CD4-positive, alpha-beta T cell (primary cell): ENCODE results near the gene USF2. TPM values are rescaled to one million over a fixed set of nuclear protein-coding genes. Genes with fewer than 3 reads are reported as not detected.

ENCODE experiments used
- ATAC-seq: fragments of 200-7000 bp; cut with Tn5 transposase; one replicate; pipeline ENCODE4 v1.10.0; 2022; ENCODE audit warnings: mild to moderate bottlenecking; ENCODE audit not compliant: poor library complexity
- CTCF ChIA-PET: fragments of 350-600 bp; sonication (Branson Sonifier 250); formaldehyde crosslinking; loops from one replicate; lab custom pipeline; 2021; ENCODE audit warnings: antibody characterized with exemption, inconsistent platforms; lab: Charles Lee
- POLR2A ChIA-PET: fragments of 350-600 bp; sonication (Branson Sonifier 250); formaldehyde crosslinking; loops from one replicate; lab custom pipeline; 2021; ENCODE audit warnings: antibody characterized with exemption, inconsistent platforms; lab: Charles Lee
- DNase-seq, 14 experiments: peaks; one replicate each; pipeline ENCODE4 v3.0.0-alpha.2; 2013 to 2020; ENCODE audit warnings: mixed read lengths in 2 of 14
- H3K27ac ChIP-seq, 2 donors: one replicate each; pipeline versions ENCODE4 v1.5.1 to v1.7.0; 2013; ENCODE audit warnings: low read length in 2 of 2, low read depth in 1 of 2, mild to moderate bottlenecking in 1 of 2
- H3K27me3 ChIP-seq, 2 experiments: 1 replicate in 1 of 2; 2 replicates in 1 of 2; pipeline versions ENCODE4 v1.6.1 to v1.7.0; 2013; ENCODE audit warnings: low read length in 2 of 2, control low read depth in 1 of 2, mild to moderate bottlenecking in 1 of 2, moderate library complexity in 1 of 2; ENCODE audit not compliant: insufficient read depth in 2 of 2, control insufficient read depth in 1 of 2
- H3K36me3 ChIP-seq: one replicate; pipeline ENCODE4 v1.6.1; 2013; ENCODE audit warnings: low read length, control low read depth; ENCODE audit not compliant: insufficient read depth
- H3K4me1 ChIP-seq: one replicate; pipeline ENCODE4 v1.6.1; 2013; ENCODE audit warnings: low read length, control low read depth; ENCODE audit not compliant: insufficient read depth
- H3K4me3 ChIP-seq: one replicate; pipeline ENCODE4 v1.5.1; 2013; ENCODE audit warnings: mild to moderate bottlenecking, low read length, moderate library complexity
- H3K9me3 ChIP-seq, 2 experiments: 1 replicate in 1 of 2; 2 replicates in 1 of 2; pipeline versions ENCODE4 v1.6.1 to v1.7.0; 2013; ENCODE audit warnings: low read length in 2 of 2, mild to moderate bottlenecking in 2 of 2, control low read depth in 1 of 2, moderate library complexity in 1 of 2; ENCODE audit not compliant: control insufficient read depth in 1 of 2, insufficient read depth in 1 of 2
- H3K27ac Mint-ChIP-seq: one replicate; pipeline ENCODE4 v1.8.0; 2020; ENCODE audit warnings: mixed read lengths
- H3K27me3 Mint-ChIP-seq: one replicate; pipeline ENCODE4 v1.8.0; 2021; ENCODE audit warnings: mixed read lengths
- H3K36me3 Mint-ChIP-seq: one replicate; pipeline ENCODE4 v1.8.0; 2021; ENCODE audit warnings: low read depth, mixed read lengths
- H3K4me1 Mint-ChIP-seq: one replicate; pipeline ENCODE4 v1.8.0; 2021; ENCODE audit warnings: low read depth, mixed read lengths
- H3K4me3 Mint-ChIP-seq: one replicate; pipeline ENCODE4 v1.8.0; 2020; ENCODE audit warnings: mild to moderate bottlenecking, mixed read lengths
- H3K9me3 Mint-ChIP-seq: one replicate; pipeline ENCODE4 v1.8.0; 2020; ENCODE audit warnings: mixed read lengths
- CTCF ChIP-seq: fragments of 200-600 bp; IDR thresholded peaks from one replicate; pipeline ENCODE4 v1.8.0; 2022; ENCODE audit warnings: antibody characterized with exemption, mild to moderate bottlenecking
- intact Hi-C, 2 experiments: fragments of 100-400 bp; cut with DNase I in 1 of 2; cut with micrococcal nuclease in 1 of 2; formaldehyde crosslinking; loops; one replicate each; pipeline versions ENCODE4 v1.15.1 to v1.9.0; 2023 to 2025; cut with DNase I, micrococcal nuclease
- total RNA-seq, 174 experiments: library from RNA in 2 of 174; stranded (reverse) in 2 of 174; gene quantifications; one replicate each; pipeline ENCODE4 v1.2.3 and lab custom pipeline; 2021 to 2026

USF2 gene
- total RNA-seq, 2 experiments from 2014 or later: 335 to 344 TPM

- peaks cover 17% of the 10 kb centered on the region for H3K27me3 Mint-ChIP-seq
- ATAC-seq: no peak
- peaks cover 17% of the 10 kb centered on the region for H3K4me1 ChIP-seq
- H3K27me3 ChIP-seq: no peaks in the 10 kb centered on the region
- no peaks in the 10 kb centered on the region for H3K36me3 ChIP-seq
- H3K9me3 ChIP-seq: peaks cover 3 to 11% of the 10 kb centered on the region in 2 experiments
- H3K9me3 Mint-ChIP-seq: peaks cover 7% of the 10 kb centered on the region
- H3K4me1 Mint-ChIP-seq: peaks cover 32% of the 10 kb centered on the region
- H3K27ac ChIP-seq: no peak overlapping the region
- H3K4me3 ChIP-seq: no peak overlapping the region
- H3K4me3 Mint-ChIP-seq: no peak overlapping the region
- CTCF ChIA-PET: interaction anchor here (1.2 to 2.0 kb wide), 5 partner anchors 28 to 254 kb away, joined by 3 to 10 read pairs (median 7); no protein-coding TSS in a partner anchor
- no peak for TF ChIP-seq CTCF
- intact Hi-C loops: loop anchor here in 1 of 2 experiments (10.0 kb wide), 1 partner anchor 223 kb away; no protein-coding TSS in a partner anchor
- H3K36me3 Mint-ChIP-seq: peaks cover 12% of the 10 kb centered on the region
- peak overlapping the region; percentile 83 for H3K27ac Mint-ChIP-seq
- POLR2A ChIA-PET: interaction anchor here (1.2 to 3.6 kb wide), 10 partner anchors 9 to 68 kb away, joined by 3 to 34 read pairs (median 6); partner anchors contain the start of genes FAM187B and USF2
- DNase-seq: no peak
Observed at GRCh38 chr19:35241417-35241816, 27.3 kb upstream of the USF2 start.

- Histone ChIP-seq H3K36me3 (peaks cover 5% of the 10 kb centered on the region), H3K9me3 (peaks cover 3 to 6% of the 10 kb centered on the region in 2 experiments), H3K4me1 (peaks cover 31% of the 10 kb centered on the region), H3K27me3 (peaks cover 0 to 6% of the 10 kb centered on the region in 2 experiments), H3K4me3 (no peak overlapping the region), H3K27ac (no peak overlapping the region)
- ATAC-seq (no peak), DNase-seq (no peak)
- intact Hi-C loops: loop anchor here (2.0 to 10.0 kb wide), 4 partner anchors 39 to 221 kb away; no protein-coding TSS in a partner anchor
- TF ChIP-seq CTCF: no peak
- ChIA-PET POLR2A (no interaction called here), CTCF (no interaction called here)
- Mint-ChIP-seq H3K27ac (peak overlapping the region; percentile 85), H3K9me3 (no peaks in the 10 kb centered on the region), H3K4me3 (peak overlapping the region; percentile 92), H3K27me3 (peaks cover 39% of the 10 kb centered on the region), H3K4me1 (peaks cover 32% of the 10 kb centered on the region), H3K36me3 (peaks cover 21% of the 10 kb centered on the region)
Observed at GRCh38 chr19:35246466-35247092, 22.2 kb upstream of the USF2 start.

GRCh38 chr19:35247526-35248309, 21.0 kb upstream of the USF2 start:
- peak; percentile 64 for TF ChIP-seq CTCF
- Mint-ChIP-seq H3K27ac (peak overlapping the region; percentile 85), H3K36me3 (peaks cover 19% of the 10 kb centered on the region), H3K9me3 (no peaks in the 10 kb centered on the region), H3K4me1 (peaks cover 32% of the 10 kb centered on the region), H3K27me3 (peaks cover 39% of the 10 kb centered on the region), H3K4me3 (peak overlapping the region; percentile 92)
- peaks cover 6% of the 10 kb centered on the region for H3K36me3 ChIP-seq
- peak overlapping the region; percentile 59 to 73 for H3K27ac ChIP-seq
- ChIA-PET POLR2A (interaction anchor here (0.6 to 1.0 kb wide), 3 partner anchors 21 to 41 kb away, joined by 3 to 4 read pairs (median 3); partner anchors contain the start of gene USF2), CTCF (no interaction called here)
- peak in 12 of 14 experiments; percentile 51 to 81 (median 63) for DNase-seq
- H3K4me3 ChIP-seq: peak overlapping the region; percentile 86
- peaks cover 31% of the 10 kb centered on the region for H3K4me1 ChIP-seq
- peaks cover 0 to 6% of the 10 kb centered on the region in 2 experiments for H3K27me3 ChIP-seq
- H3K9me3 ChIP-seq: no peaks in the 10 kb centered on the region
- ATAC-seq: peak; percentile 50
- intact Hi-C loops: loop anchor here (2.0 to 10.0 kb wide), 4 partner anchors 40 to 220 kb away; no protein-coding TSS in a partner anchor
